H1 (cell line): ENCODE data around the gene NFXL1. TPM values are rescaled to one million over a fixed set of nuclear protein-coding genes. Genes with fewer than 3 reads are reported as not detected.

Experiments used
- BCL11A ChIP-seq, 2 experiments: IDR thresholded peaks; one replicate each; pipeline ENCODE4 v1.6.1; 2011; ENCODE audit warnings: low read depth in 2 of 2, low read length in 2 of 2, mild to moderate bottlenecking in 2 of 2
- CBX5 ChIP-seq: fragments of 300-800, 300-1000 bp; sonication (generic); IDR thresholded peaks from 2 replicates; pipeline ENCODE4 v1.7.1; 2016; ENCODE audit warnings: antibody characterized with exemption, low read length, low read depth
- CBX8 ChIP-seq: fragments of 300-800, 300-1000 bp; sonication (generic); IDR thresholded peaks from 2 replicates; pipeline ENCODE4 v1.7.1; 2016; ENCODE audit warnings: low read depth, low read length, borderline replicate concordance
- CHD2 ChIP-seq: IDR thresholded peaks from 2 replicates; pipeline ENCODE4 v1.6.1; 2012; ENCODE audit warnings: low read length, improper control_type of control experiment
- EP300 ChIP-seq, 2 experiments: IDR thresholded peaks; 1 replicate in 1 of 2; 2 replicates in 1 of 2; pipeline ENCODE4 v1.6.1; 2011 to 2012; ENCODE audit warnings: low read depth in 2 of 2, low read length in 2 of 2, mild to moderate bottlenecking in 2 of 2, borderline replicate concordance in 1 of 2, inconsistent platforms in 1 of 2, moderate library complexity in 1 of 2
- GABPA ChIP-seq: IDR thresholded peaks from 2 replicates; pipeline ENCODE4 v1.6.1; 2011; ENCODE audit warnings: mild to moderate bottlenecking, low read length, moderate library complexity, borderline replicate concordance; ENCODE audit not compliant: insufficient read depth
- GTF2F1 ChIP-seq: IDR thresholded peaks from 2 replicates; pipeline ENCODE4 v1.6.1; 2012; ENCODE audit warnings: low read depth, low read length, improper control_type of control experiment, borderline replicate concordance
- JUN ChIP-seq: IDR thresholded peaks from 2 replicates; pipeline ENCODE4 v1.6.1; 2011; ENCODE audit warnings: low read depth, mild to moderate bottlenecking, improper control_type of control experiment, low read length
- KDM5A ChIP-seq: fragments of 200-600 bp; IDR thresholded peaks from 2 replicates; pipeline ENCODE4 v1.7.1; 2012; ENCODE audit warnings: mild to moderate bottlenecking, low read length, inconsistent platforms, mixed read lengths
- NANOG ChIP-seq: IDR thresholded peaks from 2 replicates; pipeline ENCODE4 v1.6.1; 2011; ENCODE audit warnings: low read length, low read depth, mild to moderate bottlenecking, inconsistent platforms; ENCODE audit not compliant: insufficient read depth, poor library complexity, severe bottlenecking
- NRF1 ChIP-seq: IDR thresholded peaks from 2 replicates; pipeline ENCODE4 v1.6.1; 2011; ENCODE audit warnings: mild to moderate bottlenecking, low read depth, low read length, improper control_type of control experiment
- PHF8 ChIP-seq: fragments of 200-600 bp; sonication (generic); conservative IDR thresholded peaks from 2 replicates; pipeline ENCODE4 v1.7.1; 2012; ENCODE audit warnings: low read depth, mild to moderate bottlenecking, inconsistent platforms, low read length, moderate library complexity
- POLR2AphosphoS5 ChIP-seq: IDR thresholded peaks from 2 replicates; pipeline ENCODE4 v1.6.1; 2011; ENCODE audit warnings: low read depth, low read length
- POU5F1 ChIP-seq: IDR thresholded peaks from 2 replicates; pipeline ENCODE4 v1.6.1; 2011; ENCODE audit warnings: low read depth, mild to moderate bottlenecking, low read length, moderate library complexity
- RNF2 ChIP-seq: fragments of 200-900, 300-1000 bp; sonication (generic); IDR thresholded peaks from 2 replicates; pipeline ENCODE4 v1.7.1; 2016; ENCODE audit warnings: borderline replicate concordance, low read depth, mild to moderate bottlenecking, antibody characterized with exemption, low read length; ENCODE audit not compliant: poor library complexity, severe bottlenecking; ENCODE audit errors: missing control alignments
- SAP30 ChIP-seq: fragments of 300-600 bp; sonication (generic); IDR thresholded peaks from 2 replicates; pipeline ENCODE4 v1.7.1; 2012; ENCODE audit warnings: low read length, moderate library complexity, mild to moderate bottlenecking, inconsistent platforms; ENCODE audit not compliant: insufficient read depth, insufficient replicate concordance
- SP2 ChIP-seq: IDR thresholded peaks from 2 replicates; pipeline ENCODE4 v1.6.1; 2012; ENCODE audit warnings: mild to moderate bottlenecking, low read length, inconsistent platforms
- SRF ChIP-seq: IDR thresholded peaks from 2 replicates; pipeline ENCODE4 v1.6.1; 2011; ENCODE audit warnings: mild to moderate bottlenecking, low read depth, low read length, moderate library complexity
- TAF1 ChIP-seq: IDR thresholded peaks from 2 replicates; pipeline ENCODE4 v1.6.1; 2011; ENCODE audit warnings: mild to moderate bottlenecking, low read depth, low read length
- TAF7 ChIP-seq: optimal IDR thresholded peaks from 2 replicates; pipeline ENCODE3; 2011; ENCODE audit warnings: low read depth, mild to moderate bottlenecking, inconsistent platforms, low read length, moderate library complexity, borderline replicate concordance
- TBP ChIP-seq: IDR thresholded peaks from 2 replicates; pipeline ENCODE4 v1.6.1; 2011; ENCODE audit warnings: low read depth, low read length, improper control_type of control experiment
- YY1 ChIP-seq: IDR thresholded peaks from 2 replicates; pipeline ENCODE4 v1.6.1; 2011; ENCODE audit warnings: low read depth, mild to moderate bottlenecking, low read length
- ZNF274 ChIP-seq: IDR thresholded peaks from 2 replicates; pipeline ENCODE4 v1.7.0; 2012; ENCODE audit warnings: low read length, borderline replicate concordance; ENCODE audit errors: extremely low read depth
- polyA plus RNA-seq, 7 experiments: library from polyadenylated mRNA; depleted of rRNA in 3 of 7; stranded (reverse) in 5 of 7; unstranded in 2 of 7; fragments of >200 nt in 5 of 7; fragments of 200-250 nt in 2 of 7; gene quantifications; 1 replicate in 5 of 7; 2 replicates in 1 of 7; 4 replicates in 1 of 7; pipeline versions ENCODE4 v1.2.1 to v1.2.3, GENCODE V29; 2011 to 2013; ENCODE audit warnings: missing spikeins in 2 of 7, mixed read lengths in 2 of 7
- total RNA-seq: library from RNA; stranded (reverse); fragmentation: NEBNext Ultra II Directional; extraction: Animal tissue kit (Norgen Biotek cat#: 25700); gene quantifications from 2 replicates; pipeline ENCODE4 v1.2.1, GENCODE V29; 2021
- TF ChIP-seq, protein P1 (sequence below): IDR thresholded peaks from 2 replicates; pipeline ENCODE4 v1.6.1; 2011; ENCODE audit warnings: low read depth, mild to moderate bottlenecking, low read length; ENCODE audit not compliant: insufficient read depth

The NFXL1 gene
- total and polyA plus RNA-seq, 2 of the 8 experiments (the other 6 are each of a cell fraction or from before 2014, with no cell fraction given): 10.0 to 29.5 TPM

GRCh38 chr4:47914220-47914925, at the start of gene NFXL1 (continued):
- no peak for TF ChIP-seq RNF2
- TF ChIP-seq CHD2: peak; percentile 84
- peak; percentile 55 for TF ChIP-seq SRF
- no peak for TF ChIP-seq TAF7
- TF ChIP-seq CBX8: no peak
- peak; percentile 96 for TF ChIP-seq POLR2AphosphoS5
- no peak for TF ChIP-seq JUN
- peak; percentile 70 for TF ChIP-seq TBP
- peak; percentile 56 for TF ChIP-seq PHF8
- TF ChIP-seq NRF1: peak; percentile 59
- no peak for TF ChIP-seq NANOG
- no peak for TF ChIP-seq EP300 (IDR thresholded peaks at IDR 0.05; ENCODE audit: borderline replicate concordance in 1 of 2, low read depth in 2 of 2, low read length in 2 of 2)
- TF ChIP-seq SAP30: peak; percentile 67
- no peak for TF ChIP-seq SP2
- TF ChIP-seq TAF1: peak; percentile 59; the same call in 1 of the 2 replicates
- no peak for TF ChIP-seq KDM5A
- TF ChIP-seq YY1: peak; percentile 4; the same call in 1 of the 2 replicates
- TF ChIP-seq BCL11A (IDR thresholded peaks at IDR 0.05; ENCODE audit: low read depth in 2 of 2, low read length in 2 of 2): no peak
- TF ChIP-seq ZNF274: no peak
- TF ChIP-seq POU5F1: no peak
- no peak for TF ChIP-seq GTF2F1
- TF ChIP-seq, protein P1, sequence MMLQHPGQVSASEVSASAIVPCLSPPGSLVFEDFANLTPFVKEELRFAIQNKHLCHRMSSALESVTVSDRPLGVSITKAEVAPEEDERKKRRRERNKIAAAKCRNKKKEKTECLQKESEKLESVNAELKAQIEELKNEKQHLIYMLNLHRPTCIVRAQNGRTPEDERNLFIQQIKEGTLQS: peak; percentile 27; the same call in 1 of the 2 replicates
- no peak for TF ChIP-seq CBX5
- peak; percentile 65; the same call in 1 of the 2 replicates for TF ChIP-seq GABPA
